ENCODE data around the gene TK2.
"Not testable (repeated sequence)": the region's sequence is repeated elsewhere in the genome, so short reads cannot be mapped to it uniquely, and the experiment has no call there.

DNA sequence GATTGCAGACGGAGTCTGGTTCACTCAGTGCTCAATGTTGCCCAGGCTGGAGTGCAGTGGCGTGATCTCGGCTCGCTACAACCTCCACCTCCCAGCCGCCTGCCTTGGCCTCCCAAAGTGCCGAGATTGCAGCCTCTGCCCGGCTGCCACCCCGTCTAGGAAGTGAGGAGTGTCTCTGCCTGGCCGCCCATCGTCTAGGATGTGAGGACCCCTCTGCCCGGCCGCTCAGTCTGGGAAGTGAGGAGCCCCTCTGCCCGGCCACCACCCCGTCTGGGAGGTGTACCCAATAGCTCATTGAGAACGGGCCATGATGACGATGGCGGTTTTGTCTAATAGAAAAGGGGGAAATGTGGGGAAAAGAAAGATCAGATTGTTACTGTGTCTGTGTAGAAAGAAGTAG lies 35.5 kb downstream of the TK2 start:
- TF ChIP-seq CTCF (IDR thresholded peaks at IDR 0.05); POLR2AphosphoS5 (IDR thresholded peaks at IDR 0.05); POLR2A (IDR thresholded peaks at IDR 0.05); EP300 (IDR thresholded peaks at IDR 0.05; ENCODE audit: low read depth): not testable (repeated sequence)

Data from transverse colon (tissue), 4 donors.